SH-SY5Y (cell line): ENCODE results near the gene ELAPOR1.

Experiments used
- GATA2 ChIP-seq: IDR thresholded peaks from 2 replicates; pipeline ENCODE4 v1.6.1; 2011; ENCODE audit warnings: mild to moderate bottlenecking, low read depth, low read length
- GATA3 ChIP-seq: IDR thresholded peaks from 2 replicates; pipeline ENCODE4 v1.6.1; 2011; ENCODE audit warnings: low read depth, mild to moderate bottlenecking, low read length, moderate library complexity

GRCh38 chr1:109118089-109118488, 4.2 kb downstream of the ELAPOR1 start:
- TF ChIP-seq GATA2 (no peak), GATA3 (no peak)
